GM21367 (cell line): ENCODE measurements around the gene DOP1A.
A peak's percentile ranks its signal among the peaks of the same experiment; 100 is the strongest.
"Not testable (repeated sequence)": the region's sequence is repeated elsewhere in the genome, so short reads cannot be mapped to it uniquely, and the experiment has no call there.

Source experiments
- ATAC-seq: cut with Tn5 transposase; IDR thresholded peaks from one replicate; pipeline ENCODE4 v1.9.1; 2021; ENCODE audit not compliant: unreplicated experiment

Gene DOP1A

GRCh38 chr6:83138118-83138722 lies 70.7 kb downstream of the DOP1A start:
- ATAC-seq, result no peak

- no peak for ATAC-seq
These were observed 71.3 kb downstream of the DOP1A start for GRCh38 chr6:83138758-83139157.

- ATAC-seq, result no peak
These were observed 83.6 kb downstream of the DOP1A start for GRCh38 chr6:83151114-83151513.

GRCh38 chr6:83152913-83153312 lies 85.4 kb downstream of the DOP1A start:
- no peak for ATAC-seq

GRCh38 chr6:83153883-83154521 lies 86.5 kb downstream of the DOP1A start:
- ATAC-seq, result no peak

GRCh38 chr6:83155794-83156193 lies 88.3 kb downstream of the DOP1A start:
- no peak for ATAC-seq

- no peak for ATAC-seq
These were observed 92.7 kb downstream of the DOP1A start for GRCh38 chr6:83160167-83160566.

GRCh38 chr6:83167726-83168278 lies 100.3 kb downstream of the DOP1A start:
- no peak for ATAC-seq

- no peak for ATAC-seq
These were observed 101.1 kb downstream of the DOP1A start for GRCh38 chr6:83168556-83168955.

GRCh38 chr6:83169106-83169505 lies 101.6 kb downstream of the DOP1A start:
- ATAC-seq, result no peak

GRCh38 chr6:83169511-83169910 lies 102.0 kb downstream of the DOP1A start:
- no peak for ATAC-seq

GRCh38 chr6:83176246-83176645 lies 108.8 kb downstream of the DOP1A start:
- no peak for ATAC-seq

- no peak for ATAC-seq
These were observed 113.0 kb downstream of the DOP1A start for GRCh38 chr6:83180426-83180950.

GRCh38 chr6:83182114-83182513 lies 114.6 kb downstream of the DOP1A start:
- no peak for ATAC-seq

- no peak for ATAC-seq
These were observed 115.8 kb downstream of the DOP1A start for GRCh38 chr6:83183082-83183828.

GRCh38 chr6:83185096-83185495 lies 117.6 kb downstream of the DOP1A start:
- ATAC-seq, result no peak

- no peak for ATAC-seq
These were observed 121.0 kb downstream of the DOP1A start for GRCh38 chr6:83188501-83188900.

- ATAC-seq, result no peak
These were observed 123.2 kb downstream of the DOP1A start for GRCh38 chr6:83190626-83191025.

GRCh38 chr6:83191974-83192373 lies 124.5 kb downstream of the DOP1A start:
- not testable (repeated sequence) for ATAC-seq

GRCh38 chr6:83192456-83192855 lies 125.0 kb downstream of the DOP1A start:
- no peak for ATAC-seq

- ATAC-seq, result peak; percentile 97
These were observed 125.6 kb downstream of the DOP1A start, which contains the start of the genes PGM3 and RWDD2A for GRCh38 chr6:83192871-83193746. PGM3 (minus strand) TSS chr6:83193265; CDS start chr6:83191012, 2,253 bp downstream. RWDD2A (plus strand) TSS chr6:83193357; CDS start chr6:83194452, 1,095 bp downstream.
